ENCODE measurements around the gene COQ10B. TPM values are rescaled to one million over a fixed set of nuclear protein-coding genes. Genes with fewer than 3 reads are reported as not detected.

Gene COQ10B
- total RNA-seq, 2 donors from 2014 or later: 29.5 to 33.2 TPM

GRCh38 chr2:197498235-197498936, 45.0 kb downstream of the COQ10B start:
- no peaks in the 10 kb centered on the region for H3K27me3 ChIP-seq
- H3K4me1 ChIP-seq: peaks cover 0 to 53% of the 10 kb centered on the region in 2 donors
- no peaks in the 10 kb centered on the region for H3K9me3 ChIP-seq
- no peak for TF ChIP-seq CTCF (IDR thresholded peaks at IDR 0.05)
- H3K36me3 ChIP-seq: peaks cover 50% of the 10 kb centered on the region
- DNase-seq (ENCODE audit: low spot score): no peak
- H3K27ac ChIP-seq: peak overlapping the region; percentile 99
- H3K4me3 ChIP-seq: peak overlapping the region; percentile 89 to 94

DNA sequence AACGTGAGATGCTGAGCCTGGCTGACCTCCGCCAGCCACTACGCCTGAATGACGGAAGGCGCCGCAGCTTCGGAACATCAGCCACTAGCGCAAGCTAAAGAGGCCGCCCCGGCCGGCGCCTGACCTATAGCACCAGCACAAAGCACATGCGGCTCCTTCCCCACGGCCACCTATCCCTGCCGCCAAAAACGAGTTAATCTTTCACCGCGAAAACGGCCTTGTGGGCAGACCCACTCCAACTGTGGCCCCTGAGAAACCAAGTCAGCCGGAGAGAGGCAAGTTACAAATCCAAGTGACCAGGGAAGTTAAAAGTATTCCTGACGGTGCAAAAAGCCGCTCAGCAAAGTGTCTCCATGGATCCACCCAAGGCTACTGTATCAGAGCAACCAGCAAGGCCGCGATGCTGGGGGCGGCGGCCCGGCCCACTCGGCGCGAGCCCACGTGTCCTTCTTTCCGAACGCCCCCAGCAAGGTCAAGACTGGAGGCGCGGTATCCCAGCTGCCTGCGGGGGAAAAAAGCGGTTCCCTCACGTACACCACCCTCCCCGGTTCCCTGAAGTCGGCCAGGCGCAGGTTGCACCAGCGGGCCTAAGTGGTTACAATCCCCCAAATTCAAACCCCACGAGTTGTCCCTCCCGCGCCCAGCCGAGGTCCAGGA, 45.7 kb downstream of the COQ10B start:
- TF ChIP-seq CTCF (IDR thresholded peaks at IDR 0.05): no peak
- H3K4me3 ChIP-seq: peak overlapping the region; percentile 89 to 94
- H3K9me3 ChIP-seq: no peaks in the 10 kb centered on the region
- peaks cover 0 to 53% of the 10 kb centered on the region in 2 donors for H3K4me1 ChIP-seq
- H3K27ac ChIP-seq: peak overlapping the region; percentile 99
- H3K36me3 ChIP-seq: peaks cover 45% of the 10 kb centered on the region
- no peaks in the 10 kb centered on the region for H3K27me3 ChIP-seq
- peak; percentile 72 for DNase-seq (ENCODE audit: low spot score)

- H3K9me3 ChIP-seq: no peaks in the 10 kb centered on the region
- H3K4me3 ChIP-seq: peak within 1 kb of the TSS; percentile 89 to 94
- DNase-seq (ENCODE audit: low spot score): peak; percentile 98
- H3K27ac ChIP-seq: peak within 1 kb of the TSS; percentile 99
- H3K4me1 ChIP-seq: peaks cover 0 to 53% of the 10 kb centered on the region in 2 donors
- H3K27me3 ChIP-seq: no peaks in the 10 kb centered on the region
- peaks cover 42% of the 10 kb centered on the region for H3K36me3 ChIP-seq
- no peak for TF ChIP-seq CTCF (IDR thresholded peaks at IDR 0.05)
Observed at GRCh38 chr2:197499594-197500502, 46.5 kb downstream of the COQ10B start, which contains the start of the genes HSPD1 and HSPE1. Gene HSPD1, minus strand, starts transcription at chr2:197499840. Its CDS starts 992 bp downstream, at chr2:197498848. Gene HSPE1, plus strand, starts transcription at chr2:197500379. Its CDS starts 58 bp downstream, at chr2:197500437.

- no peak for TF ChIP-seq CTCF (IDR thresholded peaks at IDR 0.05)
- no peak for DNase-seq (ENCODE audit: low spot score)
- no peaks in the 10 kb centered on the region for H3K27me3 ChIP-seq
- H3K4me3 ChIP-seq: peak overlapping the region; percentile 89 to 94
- no peaks in the 10 kb centered on the region for H3K9me3 ChIP-seq
- peaks cover 39% of the 10 kb centered on the region for H3K36me3 ChIP-seq
- peak overlapping the region; percentile 99 for H3K27ac ChIP-seq
- H3K4me1 ChIP-seq: peaks cover 0 to 48% of the 10 kb centered on the region in 2 donors
Observed at GRCh38 chr2:197500503-197501131, 47.3 kb downstream of the COQ10B start.

DNA sequence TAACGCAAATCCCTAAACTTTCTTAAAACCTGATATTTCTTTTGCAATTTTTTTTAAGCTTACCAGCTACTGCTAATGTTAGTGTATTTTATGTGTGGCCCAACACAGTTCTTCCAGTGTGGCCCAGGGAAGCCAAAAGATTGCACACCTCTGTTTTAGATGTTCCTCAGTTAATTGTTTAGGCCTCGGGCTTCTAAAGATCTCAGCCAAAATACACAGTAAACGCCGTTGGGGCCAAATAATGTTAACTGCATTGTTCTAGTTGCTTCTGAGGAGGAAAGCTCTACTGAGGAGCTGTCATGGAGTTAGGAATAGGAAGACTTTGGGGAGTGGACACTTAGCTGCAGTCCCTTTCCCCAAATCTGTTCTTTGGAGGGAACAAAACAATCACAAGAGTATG, 48.8 kb downstream of the COQ10B start:
- no peak for TF ChIP-seq CTCF (IDR thresholded peaks at IDR 0.05)
- H3K4me1 ChIP-seq: peaks cover 0 to 34% of the 10 kb centered on the region in 2 donors
- peak overlapping the region in 1 of 2 donors; percentile 99 for H3K27ac ChIP-seq
- no peak overlapping the region for H3K4me3 ChIP-seq
- peaks cover 25% of the 10 kb centered on the region for H3K36me3 ChIP-seq
- no peaks in the 10 kb centered on the region for H3K9me3 ChIP-seq
- H3K27me3 ChIP-seq: no peaks in the 10 kb centered on the region
- DNase-seq (ENCODE audit: low spot score): no peak
